Measurements from ENCODE around the gene GRB7. TPM values are rescaled to one million over a fixed set of nuclear protein-coding genes. Genes with fewer than 3 reads are reported as not detected.

Gene GRB7
- total and polyA plus RNA-seq, 2 experiments from 2014 or later: 12.8 to 28.9 TPM

GRCh38 chr17:39782481-39782880, 44.7 kb downstream of the GRB7 start:
- H3K79me2 ChIP-seq (replicated peaks; ENCODE audit: insufficient read depth): no peaks in the 10 kb centered on the region
- H3K27ac ChIP-seq (ENCODE audit: low read depth): no peak overlapping the region
- H2AFZ ChIP-seq: peak overlapping the region; percentile 80; the same call in 1 of the 2 replicates
- H3K4me3 ChIP-seq: no peak overlapping the region
- DNase-seq (ENCODE audit: low spot score) (no peak), ATAC-seq (no peak)
- Mint-ChIP-seq H3K9me3 (no peaks in the 10 kb centered on the region), H3K4me1 (peaks cover 6% of the 10 kb centered on the region; the same call in 2 of the 3 replicates), H3K36me3 (ENCODE audit: low read depth) (no peaks in the 10 kb centered on the region), H3K27ac (no peak overlapping the region), H3K27me3 (ENCODE audit: insufficient read depth, low read depth, poor library complexity) (no peaks in the 10 kb centered on the region), H3K4me3 (no peak overlapping the region)
- no peaks in the 10 kb centered on the region for H3K36me3 ChIP-seq (ENCODE audit: insufficient read depth)
- no peaks in the 10 kb centered on the region for H3F3A ChIP-seq (replicated peaks; ENCODE audit: low read depth)
- no peaks in the 10 kb centered on the region for H3K4me1 ChIP-seq (ENCODE audit: insufficient read depth)
- TF ChIP-seq ZNF462 (CRISPR knock-in tag; IDR thresholded peaks at IDR 0.05): no peak
- TF ChIP-seq STAT1 (IDR thresholded peaks at IDR 0.05; ENCODE audit: unreplicated experiment): no peak
- TF ChIP-seq JUNB (IDR thresholded peaks at IDR 0.05; ENCODE audit: unreplicated experiment): no peak
- no peak for TF ChIP-seq CTCF (conservative IDR thresholded peaks at IDR 0.05; ENCODE audit: low read depth in 2 of 2)
- H3K9me2 ChIP-seq (ENCODE audit: insufficient read depth): no peaks in the 10 kb centered on the region
- H4K20me1 ChIP-seq (replicated peaks; ENCODE audit: insufficient read depth): no peaks in the 10 kb centered on the region
- no peak overlapping the region for H3K4me2 ChIP-seq
- no peaks in the 10 kb centered on the region for H3K27me3 ChIP-seq (ENCODE audit: insufficient read depth)

- no peak for ATAC-seq
- Mint-ChIP-seq H3K36me3 (ENCODE audit: low read depth) (no peaks in the 10 kb centered on the region), H3K4me1 (peaks cover under 1% of the 10 kb centered on the region; the same call in 2 of the 3 replicates)
- no peak for TF ChIP-seq ETS1 (IDR thresholded peaks at IDR 0.05)
- TF ChIP-seq ZNF331 (CRISPR knock-in tag; IDR thresholded peaks at IDR 0.05; ENCODE audit: low read depth): no peak
- no peak for TF ChIP-seq JUNB (IDR thresholded peaks at IDR 0.05; ENCODE audit: unreplicated experiment)
- TF ChIP-seq REST (IDR thresholded peaks at IDR 0.05; ENCODE audit: unreplicated experiment): no peak
These were observed 45.2 kb downstream of the GRB7 start for GRCh38 chr17:39782980-39783379.

More at GRCh38 chr17:39782980-39783379, 45.2 kb downstream of the GRB7 start:
- H3K36me3 ChIP-seq (ENCODE audit: insufficient read depth): no peaks in the 10 kb centered on the region
- H3K27me3 Mint-ChIP-seq (ENCODE audit: insufficient read depth, low read depth, poor library complexity): no peaks in the 10 kb centered on the region
- no peak overlapping the region for H3K27ac Mint-ChIP-seq
- H3K4me1 ChIP-seq (ENCODE audit: insufficient read depth): no peaks in the 10 kb centered on the region
- no peak overlapping the region for H2AFZ ChIP-seq
- H3K9me2 ChIP-seq (ENCODE audit: insufficient read depth): no peaks in the 10 kb centered on the region
- H3F3A ChIP-seq (replicated peaks; ENCODE audit: low read depth): no peaks in the 10 kb centered on the region
- no peaks in the 10 kb centered on the region for H3K27me3 ChIP-seq (ENCODE audit: insufficient read depth)
- no peaks in the 10 kb centered on the region for H4K20me1 ChIP-seq (replicated peaks; ENCODE audit: insufficient read depth)
- no peaks in the 10 kb centered on the region for H3K9me3 Mint-ChIP-seq
- no peak overlapping the region for H3K27ac ChIP-seq (ENCODE audit: low read depth)
- no peak overlapping the region for H3K4me2 ChIP-seq
- DNase-seq (ENCODE audit: low spot score): no peak
- H3K79me2 ChIP-seq (replicated peaks; ENCODE audit: insufficient read depth): no peaks in the 10 kb centered on the region
- H3K4me3 ChIP-seq: no peak overlapping the region
- no peak overlapping the region for H3K4me3 Mint-ChIP-seq

All from GM23338 (cell line).